NCI-H1105 treated with DMSO at 0.1 percent for 48 hours (cell line): Measurements from ENCODE around the gene RAB44.

Source experiments
- DNase-seq: peaks from one replicate; lab custom pipeline; 2025; lab: John Stamatoyannopoulos, UW

Gene RAB44

DNA sequence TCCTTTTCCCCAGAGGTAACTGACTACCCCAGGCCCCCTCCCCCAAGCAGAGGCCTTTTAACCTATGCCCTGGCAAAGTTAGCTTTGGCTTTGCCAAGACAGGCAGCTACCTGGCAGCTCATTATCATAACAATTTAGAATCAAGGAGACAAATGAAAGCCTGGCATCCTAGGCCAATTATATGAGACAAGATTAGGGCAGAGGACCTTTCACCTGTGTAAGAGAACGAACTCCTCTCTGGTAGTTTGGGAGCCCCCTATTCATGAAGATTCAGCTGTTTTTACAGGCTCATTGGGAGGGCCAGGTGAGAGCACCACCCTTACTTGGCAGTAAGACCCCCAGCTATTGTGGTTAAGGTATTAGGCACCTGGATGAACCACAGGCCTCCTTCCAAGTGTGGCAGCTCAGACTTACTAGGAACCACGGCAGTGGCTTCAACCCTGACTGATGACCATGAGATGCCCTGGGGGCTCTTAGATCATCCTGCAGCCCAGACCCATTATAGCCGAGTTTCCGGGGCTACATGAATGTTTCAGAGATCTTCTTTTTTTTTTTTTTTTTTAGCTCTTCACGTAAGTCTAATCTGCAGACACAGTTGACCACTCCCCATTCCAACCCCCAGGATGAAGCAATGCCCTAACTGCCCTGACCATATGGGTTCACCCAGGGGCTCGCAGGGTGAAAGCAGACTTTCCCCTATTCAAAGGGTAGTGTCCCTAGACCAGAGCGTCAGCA, 56.2 kb downstream of the RAB44 start:
- DNase-seq = peak; percentile 52

GRCh38 chr6:36754582-36755434, 57.2 kb downstream of the RAB44 start:
- no peak for DNase-seq

GRCh38 chr6:36755435-36756348, 58.1 kb downstream of the RAB44 start:
- DNase-seq = no peak

- no peak for DNase-seq
Measured at GRCh38 chr6:36756786-36757185, 59.2 kb downstream of the RAB44 start.

DNA sequence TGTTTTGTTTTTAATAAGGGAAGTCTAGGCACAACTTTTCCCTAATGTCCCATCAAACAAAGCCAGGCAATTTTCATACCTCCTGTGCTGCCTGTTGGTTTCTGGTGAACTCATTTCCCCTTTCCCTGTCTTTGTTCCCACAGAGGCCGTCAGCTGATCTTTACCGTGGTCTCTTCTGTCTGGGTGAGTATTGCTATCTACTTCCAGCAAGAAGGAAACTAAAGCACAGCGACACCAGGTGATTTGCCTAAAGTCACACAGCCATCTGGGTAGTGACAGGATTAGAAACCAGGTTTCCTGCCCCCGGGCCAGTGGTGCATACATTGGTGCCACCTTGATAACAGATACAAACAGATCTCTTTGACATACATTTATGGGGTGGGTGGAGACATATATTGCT, 59.6 kb downstream of the RAB44 start:
- DNase-seq = no peak

DNA sequence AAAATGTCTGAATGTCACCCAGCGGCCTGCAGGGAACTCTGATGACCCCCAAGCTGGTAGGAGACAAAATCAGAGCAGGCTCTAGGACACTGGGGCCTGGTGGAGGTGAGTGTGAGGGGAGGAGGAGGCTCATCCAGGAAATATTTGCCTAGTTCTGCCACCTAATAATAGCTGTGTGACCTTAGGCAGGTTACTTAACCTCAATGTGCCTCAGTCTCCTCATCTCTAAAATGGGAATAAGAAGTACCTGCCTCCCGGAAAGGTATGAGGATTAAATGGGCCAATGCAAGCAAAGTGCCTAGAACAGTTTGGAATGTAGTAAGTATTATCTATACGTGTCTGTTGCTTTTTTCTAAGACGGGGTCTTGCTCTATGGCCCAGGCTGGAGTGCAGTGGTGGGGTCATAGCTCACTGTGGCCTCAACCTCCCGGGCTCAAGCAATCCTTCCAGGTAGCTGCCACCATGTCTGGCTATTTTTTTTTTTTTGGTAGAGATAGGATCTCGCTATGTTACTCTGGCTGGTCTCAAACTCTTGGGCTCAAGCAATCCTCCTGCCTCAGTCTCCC, 60.4 kb downstream of the RAB44 start:
- DNase-seq = no peak

DNA sequence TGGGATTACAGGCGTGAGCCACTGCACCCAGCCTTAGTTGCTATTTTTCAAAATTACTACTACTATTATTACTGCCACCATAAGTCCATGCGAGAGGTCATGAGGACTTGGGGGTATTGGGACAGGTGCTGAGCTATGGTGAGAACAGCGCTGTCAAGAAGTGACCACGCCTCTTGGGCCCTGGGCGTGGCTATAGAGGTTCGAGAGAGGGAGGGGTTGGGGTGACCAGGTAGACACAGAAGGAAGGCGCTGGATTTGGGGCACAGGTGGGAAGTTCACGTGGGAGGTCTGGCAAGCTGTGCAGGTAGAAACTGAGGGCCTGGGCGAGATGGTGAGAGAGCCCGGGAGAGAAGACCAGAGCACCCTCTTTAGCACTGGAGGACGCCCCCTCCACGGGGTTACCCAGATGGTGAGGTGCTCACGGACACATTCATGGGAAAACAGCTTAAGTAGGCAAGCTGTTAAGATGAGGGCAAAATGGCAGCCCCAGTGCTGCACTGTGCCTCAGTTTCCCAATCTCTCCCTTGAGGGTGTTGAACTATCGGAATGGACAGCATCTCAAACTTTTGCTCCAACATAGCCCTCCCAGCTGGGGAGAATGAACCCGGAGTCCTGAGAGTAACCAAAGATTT, 61.0 kb downstream of the RAB44 start:
- DNase-seq = no peak

GRCh38 chr6:36759148-36759759, 61.6 kb downstream of the RAB44 start:
- DNase-seq = peak; percentile 75

DNA sequence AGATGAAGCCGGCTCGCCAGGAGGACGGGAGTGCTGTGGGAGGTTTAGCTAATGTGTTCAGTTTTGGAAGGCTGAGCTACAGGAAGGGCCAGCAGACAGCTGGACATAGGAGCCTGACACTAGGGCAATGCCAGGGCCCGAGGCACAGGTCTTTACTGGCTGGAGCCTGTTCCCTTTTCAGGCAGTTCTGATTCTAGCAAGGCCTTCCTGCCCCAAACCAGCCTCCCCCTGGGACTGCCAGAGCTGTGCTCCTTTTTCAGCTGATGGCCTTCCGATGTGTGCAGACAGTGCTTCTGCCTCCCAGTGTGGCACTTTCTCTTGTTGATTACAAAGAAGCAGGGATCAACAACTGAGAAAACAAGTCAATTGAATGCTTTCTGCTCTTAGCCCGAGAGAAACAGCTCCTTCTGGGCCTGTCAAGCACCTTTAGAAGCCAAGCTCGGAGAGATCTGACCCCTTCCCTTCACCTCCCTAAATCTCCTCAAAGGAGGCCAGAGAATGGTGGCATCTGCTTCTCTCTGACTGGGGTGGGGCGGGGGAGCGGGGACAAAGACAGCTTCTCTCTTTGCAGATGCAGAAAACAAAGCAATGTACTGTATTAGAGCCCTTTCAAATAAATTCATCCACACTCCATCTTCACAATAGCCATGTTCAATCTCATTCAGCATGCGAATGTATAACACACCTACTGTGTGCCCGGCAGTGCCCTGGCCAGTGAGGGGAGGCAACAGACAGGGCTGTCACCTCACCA, 63.2 kb downstream of the RAB44 start:
- DNase-seq = no peak

GRCh38 chr6:36762123-36762522, 64.5 kb downstream of the RAB44 start:
- DNase-seq = no peak

GRCh38 chr6:36765190-36765589, 67.6 kb downstream of the RAB44 start:
- no peak for DNase-seq

DNA sequence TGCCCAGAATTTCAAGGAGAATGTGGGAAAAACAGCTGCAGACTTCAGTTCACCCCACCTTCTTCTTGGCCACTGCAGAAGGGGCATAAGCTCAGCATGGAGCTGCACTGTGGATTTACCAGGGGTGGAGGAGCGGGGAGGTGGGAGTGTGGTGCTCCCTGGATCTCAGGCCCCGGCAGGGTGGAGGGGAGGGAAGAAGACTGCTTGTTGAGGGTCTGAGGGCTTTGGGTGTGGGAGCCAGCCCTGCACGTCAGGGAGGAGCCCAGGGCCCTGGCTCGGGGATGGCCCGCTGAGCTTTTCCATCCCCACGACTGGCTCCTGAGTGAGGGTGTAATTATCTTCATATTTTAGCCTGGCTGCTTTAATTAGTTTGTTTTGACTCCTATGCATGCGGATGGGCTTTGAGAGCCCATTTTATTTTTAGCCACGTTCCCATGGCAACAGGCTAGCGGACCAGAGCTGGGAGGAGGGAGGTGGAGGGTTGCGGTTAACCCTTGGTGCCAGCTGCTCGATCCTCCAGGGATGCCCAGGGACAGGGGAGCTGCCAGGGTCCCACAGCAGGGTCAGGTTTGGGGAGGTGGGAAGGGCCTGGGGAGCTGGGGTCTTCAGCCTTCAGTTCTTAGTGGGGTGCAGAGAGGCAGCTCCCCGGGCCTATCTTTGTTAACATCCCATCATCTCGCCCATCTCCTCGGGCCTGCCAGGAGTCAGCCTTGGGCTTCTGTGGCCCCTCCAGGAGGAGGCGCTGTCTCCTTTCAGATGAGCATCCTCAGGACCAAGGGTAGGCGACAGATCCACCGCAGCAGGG, 68.2 kb downstream of the RAB44 start:
- peak; percentile 71 for DNase-seq

DNA sequence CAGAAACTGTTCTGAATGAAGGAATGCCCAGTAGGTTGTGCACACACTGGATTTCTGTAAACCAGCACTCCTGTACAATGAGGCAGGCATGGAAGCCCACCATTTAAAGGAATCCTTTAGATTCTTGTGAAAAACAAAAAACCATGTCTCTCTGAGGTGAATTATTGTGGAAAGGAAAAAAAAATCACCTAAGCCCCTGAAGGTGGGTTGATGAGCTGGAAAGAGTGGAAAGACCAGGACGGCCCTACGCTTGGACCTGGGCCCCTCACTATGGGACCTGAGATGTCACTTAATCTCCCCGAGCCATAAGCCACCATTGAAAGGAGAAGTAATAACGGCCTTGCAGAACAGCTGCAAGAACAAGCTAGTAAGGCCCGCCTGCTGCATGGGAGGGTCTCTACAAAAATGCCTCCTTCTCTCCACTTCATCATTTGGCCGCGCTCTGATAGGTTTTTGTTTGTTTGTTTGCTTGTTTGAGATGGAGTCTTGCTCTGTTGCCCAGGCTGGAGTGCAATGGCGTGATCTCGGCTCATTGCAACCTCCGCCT, 68.8 kb downstream of the RAB44 start:
- no peak for DNase-seq

DNA sequence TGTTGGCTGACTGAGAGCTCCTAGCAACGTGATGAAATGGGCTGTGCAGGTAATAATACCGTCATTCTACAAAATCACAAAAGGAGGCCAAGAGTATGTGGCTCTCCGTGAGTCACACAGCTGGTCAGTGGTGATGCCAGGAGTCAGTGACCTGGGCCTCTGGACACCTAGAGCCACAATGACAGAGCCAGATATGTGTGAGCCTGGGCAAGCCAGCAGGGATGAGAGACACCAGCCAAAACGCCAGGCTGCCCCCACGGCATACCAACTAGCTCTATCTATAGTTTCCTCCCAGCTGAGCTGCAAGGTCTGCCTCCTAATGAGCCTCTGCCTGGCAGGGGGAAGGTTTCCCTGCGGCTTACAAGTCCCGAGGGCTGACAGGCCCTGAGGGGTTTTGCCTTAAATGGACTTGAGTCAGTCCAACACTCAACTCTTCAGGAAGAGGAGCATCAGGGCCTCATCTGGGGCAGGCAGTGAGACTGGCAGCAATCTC, 71.6 kb downstream of the RAB44 start:
- DNase-seq = no peak

DNA sequence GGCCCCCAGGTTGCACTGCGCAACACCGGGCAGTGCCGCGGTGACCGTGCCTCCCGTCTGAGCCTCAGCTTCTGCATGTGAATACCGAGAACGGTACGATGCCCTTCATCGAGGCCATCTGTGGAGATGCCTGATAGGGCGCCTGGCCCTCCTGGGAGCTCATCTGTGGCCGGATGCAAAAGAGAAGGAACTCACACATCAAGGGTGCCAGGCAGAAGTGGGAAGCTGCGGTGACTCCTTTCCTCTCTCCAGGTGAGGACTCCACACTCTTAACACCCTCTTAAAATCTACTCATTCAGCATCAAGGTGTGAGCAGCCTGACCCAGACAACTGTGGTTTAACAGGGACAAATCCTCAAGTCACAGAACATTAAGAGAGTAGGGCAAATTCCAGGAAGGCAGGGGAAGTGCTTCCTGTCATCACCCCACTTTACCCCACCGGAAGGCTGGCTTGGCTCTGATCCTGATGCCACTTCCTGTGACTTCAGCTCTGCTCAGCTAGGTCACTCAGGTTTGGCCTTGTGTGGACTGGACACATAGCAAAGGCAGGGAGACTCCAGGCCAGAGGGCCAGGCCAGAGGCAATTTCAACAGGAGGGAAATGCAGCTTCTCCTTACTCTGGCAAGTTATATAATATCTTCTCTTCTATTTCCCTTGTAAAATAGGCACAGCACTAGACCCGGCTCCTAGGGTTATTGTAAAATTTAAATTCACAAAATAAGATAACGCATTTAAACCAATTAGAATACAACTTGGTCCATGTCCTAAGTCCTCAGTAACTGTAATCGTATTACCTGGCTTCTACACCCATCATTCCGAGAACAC, 72.3 kb downstream of the RAB44 start:
- no peak for DNase-seq

DNA sequence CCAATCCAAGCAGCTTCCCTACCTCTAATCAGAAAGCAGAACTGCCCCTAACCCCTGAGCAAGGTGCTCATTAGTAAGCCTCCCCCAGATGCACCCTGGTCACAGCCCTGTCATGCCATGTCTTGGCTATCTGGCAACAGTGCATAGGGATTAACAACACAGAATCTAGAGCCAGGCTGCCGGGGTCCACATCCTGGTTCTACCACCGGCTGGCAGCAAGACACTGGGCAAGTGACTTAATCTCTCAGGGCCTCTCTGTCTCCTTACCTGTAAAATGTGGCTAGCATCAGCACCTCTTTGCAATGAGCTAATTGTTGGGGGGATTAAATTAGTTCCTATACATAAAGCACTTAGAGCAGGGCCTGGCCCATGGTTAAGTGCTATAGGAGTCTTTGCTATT, 73.5 kb downstream of the RAB44 start:
- no peak for DNase-seq

GRCh38 chr6:36772397-36772796, 74.8 kb downstream of the RAB44 start:
- no peak for DNase-seq

DNA sequence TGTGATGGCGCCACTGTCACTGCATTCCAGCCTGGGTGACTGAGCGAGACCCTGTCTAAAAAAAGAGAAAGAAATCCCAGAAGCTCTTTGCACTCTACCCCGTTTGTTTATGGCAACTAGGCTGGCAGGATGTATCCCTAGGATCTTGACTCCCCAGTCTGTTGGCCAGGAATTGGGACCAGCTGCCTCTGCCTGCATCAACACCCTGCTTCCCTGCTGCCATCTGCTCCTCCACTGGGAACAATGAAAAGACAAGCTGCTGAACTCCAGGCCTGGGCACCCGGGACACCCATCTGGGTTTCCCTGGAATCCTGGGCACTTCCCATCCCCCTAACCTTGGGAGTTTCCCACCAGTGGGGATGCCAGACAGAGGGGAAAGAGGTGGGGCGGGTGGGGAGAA, 76.7 kb downstream of the RAB44 start:
- no peak for DNase-seq
